NCI-H345 (cell line): ENCODE measurements around the gene CLCNKB.
"Not testable (repeated sequence)": the region's sequence is repeated elsewhere in the genome, so short reads cannot be mapped to it uniquely, and the experiment has no call there.

Experiments
- DNase-seq: peaks from one replicate; lab custom pipeline; 2025; lab: John Stamatoyannopoulos, UW

Gene CLCNKB

GRCh38 chr1:16061266-16061665 lies 17.7 kb downstream of the CLCNKB start:
- peak; percentile 27 for DNase-seq

- DNase-seq: not testable (repeated sequence)
Measured at GRCh38 chr1:16061989-16062686, 18.6 kb downstream of the CLCNKB start.

- not testable (repeated sequence) for DNase-seq
Measured at GRCh38 chr1:16062687-16063075, 19.1 kb downstream of the CLCNKB start.

- no peak for DNase-seq
Measured at GRCh38 chr1:16063226-16063829, 19.7 kb downstream of the CLCNKB start.

- DNase-seq: no peak
Measured at GRCh38 chr1:16063921-16064320, 20.3 kb downstream of the CLCNKB start.

GRCh38 chr1:16064536-16065268 lies 21.1 kb downstream of the CLCNKB start:
- DNase-seq: no peak

GRCh38 chr1:16065269-16065576 lies 21.6 kb downstream of the CLCNKB start:
- DNase-seq: no peak

GRCh38 chr1:16066245-16066644 lies 22.7 kb downstream of the CLCNKB start:
- DNase-seq: no peak

- DNase-seq: peak; percentile 16
Measured at GRCh38 chr1:16067127-16067768, 23.7 kb downstream of the CLCNKB start.

- no peak for DNase-seq
Measured at GRCh38 chr1:16067933-16068332, 24.4 kb downstream of the CLCNKB start.

GRCh38 chr1:16068356-16069270 lies 25.0 kb downstream of the CLCNKB start:
- DNase-seq: no peak

GRCh38 chr1:16070640-16071355 lies 27.2 kb downstream of the CLCNKB start:
- no peak for DNase-seq

GRCh38 chr1:16071614-16072013 lies 28.0 kb downstream of the CLCNKB start:
- DNase-seq: no peak

GRCh38 chr1:16072095-16072494 lies 28.5 kb downstream of the CLCNKB start:
- no peak for DNase-seq

- DNase-seq: no peak
Measured at GRCh38 chr1:16072616-16073484, 29.3 kb downstream of the CLCNKB start.

- peak; percentile 39 for DNase-seq
Measured at GRCh38 chr1:16073490-16074119, 30.0 kb downstream of the CLCNKB start, which contains the start of gene FAM131C. Gene FAM131C (minus strand): TSS chr1:16073651. CDS start chr1:16073442, 209 bp downstream.

- no peak for DNase-seq
Measured at GRCh38 chr1:16074217-16074616, 30.6 kb downstream of the CLCNKB start.

- DNase-seq: no peak
Measured at GRCh38 chr1:16075337-16076030, 31.9 kb downstream of the CLCNKB start.
